Measurements from ENCODE around the gene APOBEC3F.
"Not testable (repeated sequence)": the region's sequence is repeated elsewhere in the genome, so short reads cannot be mapped to it uniquely, and the experiment has no call there.

APOBEC3F gene

GRCh38 chr22:39073981-39074380 lies 33.3 kb downstream of the APOBEC3F start:
- DNase-seq: no peak

- DNase-seq: not testable (repeated sequence)
Observed at GRCh38 chr22:39076155-39077025, 35.7 kb downstream of the APOBEC3F start.

DNA sequence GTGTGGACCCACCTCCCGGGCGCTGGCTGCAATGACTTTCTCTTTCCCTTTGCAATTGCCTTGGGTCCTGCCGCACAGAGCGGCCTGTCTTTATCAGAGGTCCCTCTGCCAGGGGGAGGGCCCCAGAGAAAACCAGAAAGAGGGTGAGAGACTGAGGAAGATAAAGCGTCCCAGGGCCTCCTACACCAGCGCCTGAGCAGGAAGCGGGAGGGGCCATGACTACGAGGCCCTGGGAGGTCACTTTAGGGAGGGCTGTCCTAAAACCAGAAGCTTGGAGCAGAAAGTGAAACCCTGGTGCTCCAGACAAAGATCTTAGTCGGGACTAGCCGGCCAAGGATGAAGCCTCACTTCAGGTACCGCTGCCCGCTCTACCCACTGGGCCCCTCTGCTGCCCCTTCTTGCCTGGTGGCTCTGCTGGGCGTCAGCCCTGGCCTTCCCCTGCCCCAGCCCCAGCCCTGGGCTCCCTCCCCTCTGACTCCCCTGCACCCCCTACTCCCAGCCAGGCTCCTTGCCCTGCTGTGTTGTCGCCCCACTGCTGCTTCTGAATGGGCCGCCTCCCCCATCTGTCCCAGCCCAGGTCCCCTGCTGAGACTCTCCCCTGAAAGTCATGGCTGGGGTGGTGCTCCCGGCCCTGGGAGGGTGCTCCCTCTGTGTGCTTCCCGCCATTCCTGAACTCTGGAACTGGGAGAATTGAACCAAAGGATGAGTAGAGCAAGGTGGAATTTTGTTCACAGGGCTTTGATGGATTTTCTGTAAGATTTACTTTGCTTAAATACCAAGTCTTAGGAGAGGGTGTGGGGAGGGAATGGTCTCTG lies 36.6 kb downstream of the APOBEC3F start, which contains the start of gene APOBEC3G:
Gene APOBEC3G (plus strand): TSS at position 250 of the 815 bp plus-strand sequence. CDS start 87 bp downstream, at position 337.
- DNase-seq: peak; percentile 63

DNA sequence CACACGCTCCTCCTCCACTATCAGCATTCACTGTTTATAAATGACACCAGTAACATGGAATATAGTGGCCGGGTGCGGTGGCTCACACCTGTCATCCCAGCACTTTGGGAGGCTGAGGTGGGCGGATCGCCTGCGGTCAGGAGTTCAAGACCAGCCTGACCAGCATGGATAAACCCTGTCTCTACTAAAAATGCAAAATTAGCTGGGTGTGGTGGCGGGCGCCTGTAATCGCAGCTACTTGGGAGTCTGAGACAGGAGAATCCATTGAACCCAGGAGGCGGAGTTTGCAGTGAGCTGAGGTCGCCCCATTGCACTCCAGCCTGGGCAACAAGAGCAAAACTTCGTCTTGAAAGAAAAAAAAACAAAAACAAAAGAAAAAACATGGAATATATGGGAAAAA lies 37.2 kb downstream of the APOBEC3F start:
- not testable (repeated sequence) for DNase-seq

DNA sequence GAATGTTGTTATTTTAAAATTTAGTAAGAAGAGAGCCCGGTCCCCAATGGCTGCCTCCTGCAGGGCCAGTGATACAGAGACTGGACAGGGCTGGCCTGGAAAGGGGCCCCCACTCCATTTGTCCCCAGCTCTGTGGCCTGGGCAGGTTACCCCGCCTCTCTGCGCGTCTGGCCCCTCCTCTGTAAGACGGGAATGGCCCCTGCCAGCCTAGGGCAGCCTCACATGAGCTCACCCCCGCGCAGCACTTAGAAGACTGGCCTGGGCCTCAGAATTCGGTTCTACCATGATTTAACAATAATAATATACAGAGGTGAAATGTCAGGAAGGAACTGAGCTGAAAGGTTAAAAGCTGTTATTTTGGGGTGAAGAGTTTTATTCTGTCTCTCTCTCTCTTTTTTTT lies 37.7 kb downstream of the APOBEC3F start:
- no peak for DNase-seq

GRCh38 chr22:39079054-39079637 lies 38.5 kb downstream of the APOBEC3F start:
- not testable (repeated sequence) for DNase-seq

- no peak for DNase-seq
Observed at GRCh38 chr22:39080052-39080762, 39.5 kb downstream of the APOBEC3F start.

DNA sequence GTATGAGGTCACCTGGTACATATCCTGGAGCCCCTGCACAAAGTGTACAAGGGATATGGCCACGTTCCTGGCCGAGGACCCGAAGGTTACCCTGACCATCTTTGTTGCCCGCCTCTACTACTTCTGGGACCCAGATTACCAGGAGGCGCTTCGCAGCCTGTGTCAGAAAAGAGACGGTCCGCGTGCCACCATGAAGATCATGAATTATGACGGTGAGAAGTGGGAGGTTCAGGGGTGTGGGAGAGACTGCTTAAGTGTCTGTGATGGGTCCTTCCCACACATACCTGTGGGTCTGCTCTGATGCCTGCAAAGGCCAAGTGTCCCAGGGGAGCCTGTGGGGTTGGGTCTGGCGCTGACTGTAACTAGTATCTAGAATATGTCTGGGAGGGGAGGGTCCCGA lies 40.4 kb downstream of the APOBEC3F start:
- no peak for DNase-seq

DNA sequence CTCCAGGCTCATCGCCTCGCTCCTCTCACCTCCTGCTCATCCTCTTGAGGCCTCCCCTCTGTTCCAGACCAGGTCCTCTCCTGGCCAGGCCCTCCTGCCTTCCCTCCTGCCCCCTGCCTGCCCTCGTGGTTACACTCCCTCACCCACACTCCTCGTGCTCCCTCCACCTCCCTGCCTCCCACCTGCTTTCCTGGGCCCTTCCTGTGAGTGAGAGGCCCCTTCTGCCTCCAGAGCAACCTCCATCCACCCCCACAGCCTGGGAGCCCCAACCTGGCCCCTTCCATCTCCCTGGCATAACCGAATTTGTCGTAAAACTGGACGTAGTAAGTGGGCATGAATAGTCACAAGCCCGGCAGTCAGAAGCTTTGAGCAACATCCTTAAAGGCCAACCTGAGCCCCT lies 40.9 kb downstream of the APOBEC3F start:
- no peak for DNase-seq

- DNase-seq: no peak
Observed at GRCh38 chr22:39083212-39084165, 42.8 kb downstream of the APOBEC3F start.

GRCh38 chr22:39084666-39085065 lies 44.0 kb downstream of the APOBEC3F start:
- no peak for DNase-seq

GRCh38 chr22:39087098-39087497 lies 46.4 kb downstream of the APOBEC3F start:
- no peak for DNase-seq

- DNase-seq: no peak
Observed at GRCh38 chr22:39087881-39088684, 47.4 kb downstream of the APOBEC3F start.

GRCh38 chr22:39088685-39089032 lies 48.0 kb downstream of the APOBEC3F start:
- no peak for DNase-seq

DNA sequence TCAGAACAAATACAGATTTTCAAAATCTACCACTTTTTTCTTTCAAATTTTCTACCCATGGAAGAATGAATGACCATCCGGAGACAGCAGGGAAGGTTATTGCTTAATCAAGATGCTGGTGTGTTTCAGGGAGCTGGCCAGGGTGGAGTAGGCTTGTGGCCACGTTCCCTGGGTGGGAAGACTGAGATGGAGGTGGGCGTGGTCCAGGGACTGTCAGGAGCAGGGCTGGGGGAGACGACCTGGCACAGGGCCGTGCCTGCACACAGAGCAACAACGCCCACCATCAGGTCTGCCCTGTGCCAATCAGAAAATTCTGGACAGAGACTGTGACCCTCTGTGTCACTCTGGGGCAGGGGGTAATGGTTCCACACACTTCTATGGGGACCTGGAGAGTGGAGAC lies 49.3 kb downstream of the APOBEC3F start:
- no peak for DNase-seq

DNA sequence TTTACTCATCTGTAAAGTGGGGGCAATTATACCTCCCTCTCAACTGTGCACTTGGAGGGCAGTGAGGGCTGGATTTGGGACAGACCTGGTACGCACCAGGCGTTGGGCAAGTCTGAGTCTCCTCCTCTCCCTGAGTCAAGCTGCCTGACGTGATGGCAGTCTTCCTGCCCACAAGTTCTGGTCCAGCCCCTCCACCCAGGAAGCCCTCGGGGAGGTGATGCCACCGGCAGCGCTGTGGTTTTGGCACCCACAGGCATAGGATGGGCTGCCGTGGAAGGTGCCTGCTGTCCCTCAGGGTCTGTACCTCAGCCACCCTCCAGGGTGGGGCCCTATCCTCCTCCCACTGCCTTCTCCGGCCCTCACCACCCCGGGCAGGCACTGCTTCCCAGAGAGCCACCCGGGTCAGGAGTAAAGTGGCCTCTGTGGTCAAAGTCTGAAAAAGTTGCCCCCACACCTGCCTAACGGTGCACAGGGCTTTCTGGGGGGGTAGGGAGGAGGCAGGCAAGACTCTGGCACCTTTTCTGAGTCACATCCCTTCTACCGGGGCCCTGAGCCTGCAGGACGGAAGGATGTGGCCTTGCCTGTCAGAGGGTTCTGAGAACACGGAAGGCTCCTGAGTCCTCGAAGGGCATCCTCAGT lies 49.9 kb downstream of the APOBEC3F start:
- DNase-seq: no peak

GRCh38 chr22:39091126-39092081 lies 50.7 kb downstream of the APOBEC3F start:
- DNase-seq: no peak

DNA sequence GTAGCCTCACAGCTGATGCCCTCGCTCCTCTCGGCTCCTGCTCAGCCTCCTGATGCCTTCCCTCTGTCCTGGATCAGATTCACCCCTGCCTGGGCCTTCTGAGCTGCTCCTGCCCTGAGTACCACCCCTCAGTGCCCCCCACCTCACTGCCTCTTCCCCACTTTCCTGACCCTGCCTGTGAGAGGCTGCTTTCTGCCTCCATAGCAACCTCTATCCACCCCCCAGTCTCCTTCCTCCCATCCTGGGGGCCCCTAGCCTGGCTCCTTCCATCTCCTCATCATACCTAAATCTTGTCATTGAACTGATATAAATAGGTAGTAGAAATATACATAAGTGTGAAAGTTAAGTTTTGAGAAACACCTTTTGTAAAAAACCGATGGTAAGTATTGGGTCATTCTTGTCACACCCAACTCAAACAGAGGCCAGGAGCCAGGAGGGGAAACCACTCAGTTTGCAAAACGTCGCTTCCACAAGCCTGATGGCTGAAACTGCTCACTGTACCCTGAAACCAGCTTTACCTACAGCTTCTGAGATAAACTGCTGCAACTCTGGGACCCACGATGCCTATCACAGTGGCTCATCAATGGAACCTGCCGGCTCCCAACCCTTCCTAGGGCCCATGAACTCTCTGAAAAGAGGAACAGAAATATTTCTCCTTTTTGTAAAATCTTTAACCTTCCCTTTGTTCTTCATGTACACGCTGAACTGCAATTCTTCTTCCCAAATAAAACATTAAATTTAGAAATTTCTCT lies 51.6 kb downstream of the APOBEC3F start:
- DNase-seq: no peak
